Sciatic nerve (tissue), 2 donors: Measurements from ENCODE around the gene MT4. TPM values are rescaled to one million over a fixed set of nuclear protein-coding genes. Genes with fewer than 3 reads are reported as not detected.
A peak's percentile ranks its signal among the peaks of the same experiment; 100 is the strongest.

ENCODE experiments used
- ATAC-seq: fragments of 200-7000 bp; cut with Tn5 transposase; one replicate; pipeline ENCODE4 v1.9.1; 2020; ENCODE audit warnings: mild to moderate bottlenecking, moderate library complexity
- DNase-seq: peaks from one replicate; pipeline ENCODE4 v3.0.0-alpha.2; 2020; ENCODE audit warnings: low spot score
- intact Hi-C: fragments of 100-400 bp; cut with DNase I; formaldehyde crosslinking; loops from one replicate; pipeline ENCODE4 v1.14.2; 2022
- total RNA-seq: library from RNA; stranded (reverse); fragmentation: NEBNext Ultra II Directional; extraction: Animal tissue kit (Norgen Biotek cat#: 25700); gene quantifications from one replicate; pipeline ENCODE4 v1.2.1, GENCODE V29; 2021
- donor health status: DM: no; HTN: no; CAD: no.
- donor health status: DM: no; HTN: no; CAD: no.

Gene MT4
- total RNA-seq, result not detected

GRCh38 chr16:56564793-56565477 is at the start of gene MT4:
MT4 (plus strand) TSS chr16:56565073; CDS start chr16:56565129, 56 bp downstream.
- intact Hi-C loops, result no loop called here
- ATAC-seq (no peak), DNase-seq (no peak)

GRCh38 chr16:56515665-56516064 is 49.2 kb upstream of the MT4 start:
- DNase-seq, result no peak
- intact Hi-C loops, result loop anchor here (5.0 to 10.0 kb wide), 2 partner anchors 89 to 187 kb away; partner anchors contain the start of gene MT2A
- no peak for ATAC-seq

GRCh38 chr16:56517206-56517605 is 47.7 kb upstream of the MT4 start:
- intact Hi-C loops, result loop anchor here (5.0 to 10.0 kb wide), 2 partner anchors 88 to 185 kb away; partner anchors contain the start of gene MT2A
- DNase-seq (no peak), ATAC-seq (no peak)

- intact Hi-C loops, result loop anchor here (5.0 to 10.0 kb wide), 2 partner anchors 86 to 184 kb away; partner anchors contain the start of gene MT2A
- no peak for DNase-seq
- ATAC-seq, result no peak
These were observed 46.4 kb upstream of the MT4 start for GRCh38 chr16:56518425-56518824.

- intact Hi-C loops, result loop anchor here (5.0 to 10.0 kb wide), 2 partner anchors 85 to 183 kb away; partner anchors contain the start of gene MT2A
- peak; percentile 94 for DNase-seq
- peak; percentile 98 for ATAC-seq
These were observed 45.2 kb upstream of the MT4 start, which contains the start of gene BBS2 for GRCh38 chr16:56519459-56520250. BBS2 (minus strand) TSS chr16:56520024; CDS start chr16:56519862, 162 bp downstream.

- intact Hi-C loops, result no loop called here
- DNase-seq, result no peak
- no peak for ATAC-seq
These were observed 44.7 kb upstream of the MT4 start for GRCh38 chr16:56520251-56520577.

- intact Hi-C loops, result no loop called here
- no peak for ATAC-seq
- no peak for DNase-seq
These were observed 39.6 kb upstream of the MT4 start for GRCh38 chr16:56525236-56525635.

GRCh38 chr16:56530872-56531271 is 34.0 kb upstream of the MT4 start:
- intact Hi-C loops, result no loop called here
- ATAC-seq (no peak), DNase-seq (no peak)

GRCh38 chr16:56532714-56533113 is 32.2 kb upstream of the MT4 start:
- ATAC-seq (no peak), DNase-seq (no peak)
- intact Hi-C loops, result no loop called here

GRCh38 chr16:56534847-56535383 is 30.0 kb upstream of the MT4 start:
- intact Hi-C loops, result no loop called here
- no peak for DNase-seq

GRCh38 chr16:56538331-56538730 is 26.5 kb upstream of the MT4 start:
- no peak for DNase-seq
- ATAC-seq, result no peak
- intact Hi-C loops, result no loop called here

More at GRCh38 chr16:56534847-56535383, 30.0 kb upstream of the MT4 start:
- no peak for ATAC-seq

- intact Hi-C loops, result no loop called here
- ATAC-seq (no peak), DNase-seq (no peak)
These were observed 25.2 kb upstream of the MT4 start for GRCh38 chr16:56539656-56540055.

- DNase-seq, result no peak
- ATAC-seq, result no peak
- intact Hi-C loops, result no loop called here
These were observed 22.8 kb upstream of the MT4 start for GRCh38 chr16:56542039-56542438.

- ATAC-seq, result peak; percentile 77
- intact Hi-C loops, result no loop called here
- no peak for DNase-seq
These were observed 17.5 kb upstream of the MT4 start for GRCh38 chr16:56547120-56547948.

GRCh38 chr16:56547949-56548567 is 16.8 kb upstream of the MT4 start:
- DNase-seq (no peak), ATAC-seq (no peak)
- intact Hi-C loops, result no loop called here

GRCh38 chr16:56549161-56549560 is 15.7 kb upstream of the MT4 start:
- no peak for DNase-seq
- no peak for ATAC-seq
- intact Hi-C loops, result no loop called here

- ATAC-seq, result no peak
- intact Hi-C loops, result no loop called here
- DNase-seq, result no peak
These were observed 15.0 kb upstream of the MT4 start for GRCh38 chr16:56549744-56550385.
